ENCODE measurements around the gene KIF16B.

KIF16B gene

DNA sequence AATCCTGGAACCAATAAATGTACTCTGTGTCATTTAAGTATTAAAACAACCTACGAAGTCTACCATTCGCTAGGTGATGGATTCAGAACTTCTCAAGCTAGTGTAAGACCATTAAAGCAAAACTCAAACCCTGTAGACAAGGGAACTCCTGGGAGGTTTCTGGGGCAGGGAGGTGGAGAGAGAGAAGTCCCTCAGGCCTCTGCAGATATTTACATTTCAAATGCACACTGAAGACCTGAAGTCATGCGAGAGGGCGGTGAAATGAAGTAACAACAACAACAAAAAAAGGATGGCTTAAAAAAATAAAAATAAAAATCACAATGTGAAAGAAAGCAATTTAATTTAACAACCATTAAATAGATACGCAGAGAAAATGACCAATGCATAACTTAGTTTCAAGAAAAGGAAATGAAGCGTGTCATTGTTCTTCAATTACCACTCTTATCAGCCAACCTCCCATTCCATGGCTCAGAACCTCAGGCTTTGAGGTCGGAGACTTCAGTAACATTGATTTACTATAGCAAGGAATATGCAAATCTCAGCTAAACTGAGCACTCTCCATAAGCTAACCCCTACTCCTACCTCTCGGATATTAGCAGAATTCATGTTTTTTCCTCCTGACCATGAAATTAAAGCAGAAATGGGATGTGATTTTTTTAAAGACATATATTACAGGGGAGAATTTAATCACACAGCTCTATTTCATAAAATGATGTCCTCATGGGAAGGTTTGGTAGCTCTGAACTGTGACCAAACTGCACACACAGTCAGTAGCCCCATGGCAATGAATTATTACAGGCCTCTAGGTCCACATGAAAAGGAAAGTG lies 140.6 kb downstream of the KIF16B start:
- no peak for DNase-seq

DNA sequence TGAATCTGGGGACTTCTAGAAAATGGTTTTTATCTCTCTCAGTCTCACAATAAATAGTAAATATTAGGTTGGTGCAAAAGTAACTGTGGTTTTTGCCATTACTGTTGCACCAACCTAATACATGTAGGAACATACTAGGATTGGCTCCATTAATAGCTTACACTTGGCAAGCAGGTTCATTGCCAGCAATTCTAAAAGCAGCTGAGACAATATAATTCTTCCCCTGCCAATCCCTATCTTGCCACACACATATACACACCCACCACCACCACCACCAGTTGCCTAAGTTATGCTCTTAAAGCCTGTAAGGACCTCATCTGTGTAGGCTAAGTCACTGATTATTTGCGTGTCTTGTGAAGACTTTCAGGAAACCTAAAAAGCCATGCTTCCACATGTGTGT lies 145.1 kb downstream of the KIF16B start:
- no peak for DNase-seq

DNA sequence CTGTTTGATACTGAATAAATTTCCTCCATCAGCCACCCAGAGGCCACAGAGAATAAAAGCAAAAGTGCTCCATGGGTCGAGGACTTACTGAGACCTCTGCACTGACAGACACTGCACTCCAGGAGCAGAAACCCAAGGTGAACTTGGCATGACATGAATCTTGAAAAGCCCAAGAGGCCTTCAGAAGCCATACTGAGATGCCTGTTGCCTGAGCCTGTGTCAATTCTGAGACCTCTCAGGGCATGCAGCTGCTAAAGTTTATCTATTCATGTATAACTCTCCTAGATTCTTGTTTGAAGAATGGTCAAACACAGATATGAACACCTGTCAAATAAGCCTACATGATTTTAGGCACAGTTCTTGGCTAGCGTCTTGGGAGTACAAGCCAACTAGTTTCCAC lies 145.7 kb downstream of the KIF16B start:
- no peak for DNase-seq

DNA sequence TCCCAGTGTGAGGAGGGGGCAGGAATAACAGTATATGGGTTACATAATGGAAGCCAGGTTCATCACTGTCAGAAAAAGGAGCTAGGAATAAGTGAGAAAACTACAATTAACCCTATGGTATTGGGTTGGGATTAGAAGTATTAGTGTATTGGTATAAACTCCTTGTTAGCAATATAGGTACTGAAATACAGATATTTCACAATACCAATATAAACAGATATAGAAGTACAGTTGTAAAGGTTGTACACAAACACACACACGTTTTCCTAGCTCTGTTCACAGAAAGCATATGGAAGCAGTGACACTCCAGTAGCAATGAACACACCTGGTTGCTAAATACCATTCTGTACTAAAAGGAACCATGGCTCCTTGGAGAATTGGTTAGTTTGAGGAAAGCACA lies 148.5 kb downstream of the KIF16B start:
- no peak for DNase-seq

DNA sequence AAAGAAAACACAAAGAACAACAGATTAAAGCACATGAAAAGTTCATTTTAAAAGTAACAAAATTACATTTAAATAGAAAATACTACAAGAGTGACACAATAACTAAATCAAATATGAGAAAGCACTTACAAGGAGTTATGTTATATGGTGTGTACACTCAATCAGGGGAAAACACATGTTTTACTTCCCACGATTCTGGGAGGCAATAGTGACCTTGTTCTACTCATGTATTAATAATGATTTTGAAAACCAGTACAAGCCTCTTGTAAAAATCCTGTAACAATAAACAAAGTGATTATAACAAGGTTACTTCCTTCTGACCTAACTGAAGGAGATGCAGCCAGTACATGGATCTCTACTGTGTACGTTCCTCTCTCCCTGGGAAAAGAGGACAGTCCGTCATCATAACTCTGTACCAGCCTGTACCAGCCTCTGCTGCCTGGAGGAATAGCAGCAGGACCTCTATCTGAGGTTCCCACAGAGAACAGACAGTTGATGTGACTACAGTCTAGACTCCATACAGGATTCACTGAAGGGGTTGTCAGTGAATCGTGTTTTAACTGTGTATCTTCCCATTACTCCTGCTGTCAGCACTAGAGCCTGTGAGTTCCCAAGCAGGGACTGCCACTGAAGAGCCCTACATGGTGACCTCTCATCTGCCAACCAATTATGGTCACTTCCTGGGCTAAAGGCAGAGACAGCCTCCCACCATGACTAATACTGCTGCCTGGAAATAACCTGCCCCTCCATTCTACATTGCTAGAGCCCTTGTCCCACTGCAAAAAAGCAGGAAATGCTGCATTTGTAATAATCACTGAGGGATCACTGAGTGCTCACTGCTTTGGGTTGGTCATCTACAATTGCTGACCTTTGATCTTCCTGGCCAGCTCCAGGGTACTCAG lies 149.7 kb downstream of the KIF16B start:
- no peak for DNase-seq

DNA sequence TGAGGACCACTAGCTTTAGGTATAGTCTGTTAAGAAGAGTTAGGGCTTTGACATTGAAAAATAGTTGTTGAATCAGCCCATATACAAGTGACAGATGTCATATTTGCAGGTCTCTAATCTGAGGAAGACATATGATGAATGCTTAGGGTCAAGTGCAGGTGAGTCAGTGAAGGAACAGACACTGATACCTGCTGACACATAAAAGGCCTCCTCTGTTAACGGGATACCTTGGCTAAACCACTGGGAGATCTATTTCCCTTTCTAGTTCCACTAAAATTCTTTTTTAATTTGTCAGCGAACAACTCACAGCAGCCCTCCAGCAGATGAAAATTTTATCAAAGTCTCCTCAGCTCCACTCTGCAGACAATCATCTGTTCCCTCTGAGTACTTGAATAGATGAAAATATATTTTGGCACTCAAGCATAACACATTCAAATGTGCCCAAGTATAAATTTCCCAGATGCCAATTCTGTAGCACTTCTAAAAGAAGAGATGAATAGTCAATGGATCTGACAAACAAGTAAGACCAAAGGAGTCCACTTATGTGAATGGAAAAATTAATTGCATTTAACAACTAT lies 154.0 kb downstream of the KIF16B start:
- no peak for DNase-seq

DNA sequence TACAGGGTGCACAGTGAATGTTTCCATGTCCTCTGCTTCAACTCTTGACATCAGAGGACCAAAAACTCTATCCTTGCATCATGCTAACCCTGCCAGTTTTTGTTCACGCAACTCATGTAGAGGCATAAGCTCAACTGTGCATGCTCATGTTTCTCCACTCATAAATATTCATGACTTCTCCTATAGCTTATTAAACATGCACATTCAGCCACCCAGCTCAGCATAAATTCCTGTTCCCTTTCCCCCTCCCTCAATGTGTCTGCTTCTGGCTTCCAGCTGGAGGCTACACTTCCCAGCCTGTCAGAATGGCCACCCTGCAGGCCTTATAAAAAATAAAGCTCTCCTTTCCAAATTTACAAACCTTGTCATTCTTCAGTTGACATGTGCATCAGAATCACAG lies 154.6 kb downstream of the KIF16B start:
- DNase-seq = no peak

DNA sequence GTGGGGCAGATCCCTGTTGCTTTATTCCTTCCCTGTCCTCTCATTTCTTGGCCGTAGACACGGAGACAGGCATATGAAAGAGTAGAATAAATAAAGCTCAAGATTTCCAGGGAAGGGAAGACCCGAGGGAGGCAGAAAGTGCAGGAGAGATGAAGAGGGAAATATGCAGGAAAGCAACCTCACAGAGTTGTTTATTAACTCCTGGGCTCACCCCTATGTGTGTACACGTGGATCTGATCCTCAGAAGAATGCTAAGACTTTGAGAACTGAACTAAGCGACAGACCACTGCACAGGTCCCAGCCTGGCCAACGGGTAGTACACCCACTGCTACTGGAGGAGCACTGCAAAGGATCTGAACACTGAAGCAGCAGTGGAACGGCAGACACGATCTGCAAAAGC lies 156.2 kb downstream of the KIF16B start:
- DNase-seq = no peak

DNA sequence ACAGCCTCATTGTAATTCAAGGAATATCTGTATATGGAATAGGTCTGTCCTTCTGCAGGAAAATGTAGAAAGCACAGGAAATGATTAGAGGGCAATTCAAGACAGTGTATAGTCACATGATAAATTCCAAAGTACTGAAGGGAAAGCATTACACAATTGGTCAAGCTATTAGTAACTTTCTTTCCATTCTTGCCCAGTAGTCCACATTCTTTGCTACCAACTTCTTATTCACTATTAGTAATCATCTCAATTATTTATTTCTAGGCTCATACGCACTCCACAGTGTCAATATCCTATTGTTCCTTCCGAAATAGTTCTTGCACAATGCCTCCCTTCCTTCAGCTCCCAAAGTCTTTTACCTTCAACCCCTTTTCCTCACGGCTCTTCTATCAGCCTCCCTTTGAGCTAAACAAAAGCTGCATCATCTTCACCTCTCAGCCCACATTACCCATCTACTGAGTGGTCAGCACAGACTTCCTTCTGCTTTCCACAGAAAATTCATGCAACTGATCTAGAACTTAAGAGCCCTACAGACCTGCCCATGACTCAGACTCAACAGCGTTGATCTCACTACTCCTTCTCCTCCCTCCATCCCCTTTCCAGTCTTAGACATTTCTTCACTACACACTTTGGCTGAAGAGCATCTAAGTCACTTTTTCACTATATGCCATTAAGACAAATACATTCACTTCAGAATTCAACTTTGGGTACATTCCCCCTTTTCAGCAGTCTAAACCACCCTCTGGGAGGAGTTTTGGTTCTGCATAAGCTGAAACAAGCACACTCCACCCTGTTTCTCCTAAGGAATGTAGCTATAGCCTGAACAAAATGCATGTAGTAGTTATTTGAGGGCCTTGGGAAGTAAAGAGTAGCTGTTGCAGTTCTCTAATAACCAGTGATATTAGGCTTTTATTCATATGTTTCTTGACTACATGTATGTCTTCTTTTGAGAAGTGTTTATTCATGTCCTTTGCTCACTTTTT lies 157.9 kb downstream of the KIF16B start:
- no peak for DNase-seq

DNA sequence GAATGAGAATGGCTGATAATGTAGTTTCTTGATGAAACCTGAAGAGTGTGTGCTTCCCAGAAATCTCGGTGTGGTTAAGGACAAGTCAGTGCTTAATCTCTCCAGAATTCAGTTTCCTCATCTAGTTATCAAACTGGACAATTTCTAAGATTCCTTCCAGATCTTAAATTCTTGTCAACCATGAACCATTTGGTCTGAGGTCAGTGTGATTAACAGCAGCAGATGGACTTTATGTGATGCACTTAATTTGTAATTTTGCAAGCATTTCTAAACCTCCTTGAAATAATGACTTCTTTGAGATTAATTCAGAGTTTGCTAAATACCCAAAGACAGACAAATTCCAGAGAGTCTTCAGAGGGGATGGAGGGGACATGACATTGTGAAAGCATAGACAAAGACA lies 160.3 kb downstream of the KIF16B start:
- DNase-seq = no peak

DNA sequence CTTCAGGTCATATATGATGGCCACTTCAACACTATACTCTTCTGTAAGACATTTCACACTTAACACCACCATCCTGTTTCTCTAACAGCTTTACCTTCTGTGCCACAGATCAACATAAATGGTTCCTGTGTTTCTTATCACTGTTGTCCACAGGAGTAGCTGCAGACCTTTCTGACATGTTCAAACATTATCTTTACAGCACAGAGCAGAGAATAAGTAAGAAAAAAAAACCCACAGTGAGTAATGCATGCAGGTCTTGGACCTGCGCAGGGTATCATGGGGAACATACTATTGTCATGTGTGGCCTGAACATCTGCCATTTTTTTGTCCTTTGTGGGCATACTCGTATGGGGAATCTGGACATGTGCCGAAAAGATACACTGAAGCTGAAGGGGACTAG lies 161.9 kb downstream of the KIF16B start:
- no peak for DNase-seq

DNA sequence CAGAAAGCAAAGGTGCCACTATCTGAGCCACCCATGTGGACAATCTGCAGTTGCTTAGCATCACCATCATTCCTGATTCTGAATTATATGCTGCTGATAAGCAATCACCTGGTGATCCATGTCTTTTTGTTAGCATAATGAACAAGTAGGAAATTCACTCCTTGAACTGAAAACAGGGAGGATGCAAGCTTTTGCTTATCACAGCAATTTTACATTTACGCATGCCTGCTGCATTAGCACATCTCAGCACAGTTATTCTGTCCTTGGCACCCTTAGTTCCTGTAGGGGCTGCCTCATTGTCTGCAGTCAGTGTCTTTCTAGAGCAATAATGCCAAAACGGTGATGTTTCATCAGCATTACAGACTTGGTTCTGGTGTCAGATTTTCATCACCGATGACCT lies 162.6 kb downstream of the KIF16B start:
- DNase-seq = no peak

DNA sequence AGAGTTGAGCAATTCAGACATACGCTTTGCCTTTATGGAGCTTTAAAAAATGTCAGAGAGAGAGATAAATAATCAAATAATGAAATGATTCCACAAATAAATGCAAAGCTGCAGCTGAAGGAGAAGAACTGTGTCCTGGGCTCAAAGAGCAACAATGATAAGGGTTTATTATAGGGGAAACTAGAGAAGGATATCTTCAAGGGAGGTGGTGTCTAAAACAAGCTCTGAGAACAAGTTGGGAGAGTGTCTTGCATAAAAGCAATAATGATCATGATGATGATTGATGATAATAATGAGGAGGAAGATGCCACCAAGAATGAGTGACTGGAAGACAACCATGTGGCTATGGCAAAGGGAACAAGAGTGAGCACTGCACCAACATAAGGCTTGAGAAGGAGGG lies 164.3 kb downstream of the KIF16B start:
- DNase-seq = no peak

DNA sequence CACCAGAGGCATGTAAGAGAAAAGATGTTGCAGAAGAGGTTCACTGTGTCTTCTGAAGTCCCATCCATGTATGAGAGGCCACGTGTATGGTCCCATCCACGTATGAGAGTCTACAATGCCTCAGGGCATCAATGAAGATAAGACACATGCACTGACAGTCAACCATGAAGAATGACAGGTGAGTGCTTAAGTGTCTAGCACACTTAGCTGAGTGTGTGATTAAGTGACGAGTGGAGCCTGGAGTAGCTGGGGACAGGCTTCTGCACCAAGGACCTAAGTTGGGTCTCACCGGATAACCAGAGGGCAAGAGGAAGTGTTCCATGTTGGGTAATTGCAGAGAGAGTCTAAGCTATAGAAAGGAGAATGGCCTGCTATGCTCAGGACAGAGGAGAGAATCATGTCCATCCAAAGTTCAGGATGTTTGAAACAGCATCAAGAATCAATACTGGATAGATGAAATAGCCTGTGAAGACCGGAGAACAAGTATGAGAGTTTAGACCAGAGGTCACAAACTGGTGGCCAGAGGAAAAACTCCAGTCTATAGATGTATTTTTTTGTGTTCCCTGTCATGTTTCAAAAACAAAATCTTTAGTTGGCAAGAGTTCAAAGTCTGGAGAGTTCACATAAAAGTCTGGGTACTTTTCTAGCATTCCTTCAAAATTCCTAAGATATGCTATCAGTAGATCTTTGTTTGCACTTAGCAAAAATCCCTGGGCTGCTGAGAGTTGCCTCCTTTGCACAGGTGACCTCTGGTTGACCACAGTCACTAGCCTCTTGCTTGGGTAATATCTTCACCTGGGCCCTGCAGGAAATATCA lies 165.8 kb downstream of the KIF16B start:
- no peak for DNase-seq

DNA sequence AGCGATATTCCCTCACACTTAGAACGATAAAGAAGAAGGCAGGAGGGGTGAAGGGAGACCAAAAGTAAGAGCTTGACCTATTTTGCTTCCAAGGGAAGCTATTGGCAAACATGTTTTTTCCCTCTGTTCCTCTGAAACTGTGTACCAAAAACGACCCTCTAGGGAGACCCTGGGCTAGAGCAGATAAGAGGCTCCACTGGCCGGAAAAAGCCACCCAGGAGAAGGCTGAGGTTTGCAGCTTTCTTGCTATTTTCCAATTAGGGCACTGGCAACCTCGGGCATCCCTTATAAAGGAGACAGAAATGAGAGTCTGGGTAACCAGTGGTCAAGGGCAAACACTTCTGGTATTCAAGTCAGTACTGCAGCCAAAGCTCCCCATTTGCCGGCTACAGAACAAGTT lies 168.0 kb downstream of the KIF16B start:
- DNase-seq = no peak

DNA sequence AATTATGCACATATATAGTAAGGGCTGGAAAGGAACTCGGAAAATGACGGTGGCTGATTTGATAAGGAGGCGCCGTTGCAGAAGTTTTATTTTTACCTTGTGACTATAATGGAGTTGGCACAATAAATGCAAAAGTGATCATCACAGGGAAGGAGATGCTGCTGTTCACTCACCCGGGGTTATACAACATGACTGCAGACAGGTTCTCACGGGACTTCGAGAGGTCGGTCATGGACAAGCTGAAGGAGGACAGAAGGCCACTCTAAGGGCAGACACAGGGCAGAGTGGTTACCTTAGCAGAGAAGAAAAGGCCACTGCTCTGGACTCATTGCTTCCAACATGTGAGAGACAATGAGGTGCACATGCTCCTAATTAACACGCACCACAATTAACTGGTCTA lies 168.6 kb downstream of the KIF16B start:
- no peak for DNase-seq

DNA sequence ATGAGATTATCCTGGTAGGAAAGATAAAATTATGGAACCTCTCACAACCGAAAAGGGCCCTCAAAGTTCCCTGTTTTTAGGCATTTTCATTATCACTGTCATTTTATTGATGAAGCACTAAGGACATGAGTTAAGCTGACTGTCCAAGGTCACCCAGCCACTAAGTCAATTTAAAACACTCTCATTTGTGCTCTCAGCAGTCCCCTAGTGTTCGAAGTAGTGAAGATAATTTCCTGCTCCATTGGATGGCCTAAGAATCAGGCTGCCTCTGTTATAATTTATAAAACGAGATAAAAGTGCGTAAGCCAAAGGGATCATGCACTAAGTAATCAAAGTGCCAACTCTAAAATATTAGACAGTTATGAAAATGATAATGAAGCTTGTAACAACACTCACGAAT lies 169.1 kb downstream of the KIF16B start:
- no peak for DNase-seq

DNA sequence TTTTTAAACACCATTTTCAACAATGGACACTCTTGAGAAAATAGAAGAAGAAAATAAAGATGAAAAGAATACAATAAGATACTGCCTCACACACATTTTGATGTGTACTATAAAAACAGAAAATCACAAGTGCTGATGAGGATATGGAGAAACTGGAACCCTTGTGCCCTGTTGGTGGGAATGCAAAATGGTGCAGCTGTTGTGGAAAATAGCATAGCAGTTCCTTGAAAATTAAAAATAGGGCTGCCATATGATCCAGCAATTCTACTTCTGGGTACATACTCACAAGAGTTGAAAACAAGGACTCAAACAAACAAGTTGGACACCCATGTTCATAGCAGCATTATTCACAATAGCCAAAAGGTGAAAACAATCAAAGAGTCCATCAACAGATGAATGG lies 173.0 kb downstream of the KIF16B start:
- DNase-seq = no peak

DNA sequence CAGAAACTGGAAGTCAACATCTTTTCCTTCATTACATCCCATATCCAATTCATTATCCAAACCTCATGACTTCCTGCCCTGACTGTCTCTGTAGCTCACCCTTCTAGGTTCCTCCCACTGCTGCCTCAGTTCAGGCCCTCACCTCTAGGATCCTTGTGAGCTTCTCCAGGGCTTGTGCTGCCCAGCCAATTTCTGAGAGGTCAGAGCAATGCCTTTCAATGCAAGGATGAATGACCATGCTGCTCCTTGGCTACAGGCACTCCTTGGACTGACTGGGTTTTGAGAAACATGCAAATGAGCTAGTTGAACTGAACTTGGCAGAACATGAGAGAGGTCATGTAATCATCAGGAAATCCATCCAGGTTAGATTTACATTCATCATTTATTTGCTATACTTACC lies 173.4 kb downstream of the KIF16B start:
- DNase-seq = no peak

DNA sequence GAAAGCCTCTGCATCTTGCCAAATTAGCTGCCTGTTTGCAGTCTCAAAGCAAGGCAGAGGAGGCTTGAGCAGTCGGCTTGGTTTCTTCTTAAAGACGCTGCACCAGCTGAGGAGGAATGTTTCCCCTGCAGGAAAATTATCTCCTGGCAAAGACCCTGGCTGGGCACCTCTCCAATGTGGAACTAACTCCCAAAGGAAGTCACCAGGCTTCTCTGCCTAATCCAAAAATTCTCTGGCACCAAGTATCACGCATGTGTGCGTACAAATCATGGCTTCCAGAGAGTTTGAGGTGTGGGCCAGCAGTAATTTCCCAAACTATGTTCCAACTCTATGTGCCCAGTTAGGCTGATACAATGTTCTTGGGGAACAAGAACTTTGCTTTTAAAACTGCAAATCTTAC lies 176.2 kb downstream of the KIF16B start:
- DNase-seq = no peak

DNA sequence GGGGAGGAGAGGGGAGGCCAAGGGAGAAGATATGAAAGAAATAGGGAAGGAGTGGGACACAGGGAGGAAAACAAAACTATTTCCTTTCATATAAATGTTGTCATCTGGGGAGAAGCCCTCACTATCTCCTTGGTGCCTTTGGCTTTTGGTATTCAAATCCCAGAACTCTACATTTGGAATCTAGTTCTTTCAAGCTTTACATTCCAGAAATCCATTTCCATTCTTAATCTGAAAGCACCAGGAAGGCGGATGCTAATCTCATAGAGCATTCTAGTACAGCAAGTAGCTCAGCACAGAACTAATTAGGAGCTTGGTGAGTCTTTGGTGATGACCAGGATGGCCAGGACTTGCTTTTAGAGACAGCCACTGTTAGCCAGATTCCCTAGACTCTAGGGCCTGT lies 177.9 kb downstream of the KIF16B start:
- DNase-seq = no peak

DNA sequence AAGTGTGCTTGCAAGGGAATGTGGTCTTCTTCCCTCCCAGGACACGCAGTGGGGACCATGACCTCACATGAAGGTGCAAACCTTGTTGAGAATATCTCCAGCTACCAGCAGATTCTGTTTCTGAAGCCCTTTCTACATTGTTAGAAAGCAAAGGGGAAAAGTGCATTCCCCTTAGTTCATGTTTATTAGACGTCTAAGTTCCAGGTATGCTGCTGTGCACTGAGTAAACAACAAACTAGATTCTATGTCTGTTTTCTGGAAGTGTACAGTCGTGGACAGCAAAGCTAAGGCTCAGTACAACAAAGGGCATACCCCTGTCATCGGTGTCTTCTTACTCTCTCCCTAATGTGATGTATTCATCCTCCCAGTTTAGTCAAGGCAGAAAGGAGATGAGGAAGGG lies 178.5 kb downstream of the KIF16B start:
- no peak for DNase-seq

Measured in CD4-positive, alpha-beta T cell treated with Interferon alpha-2 for 1 hour (primary cell).